ENCODE measurements around the gene LY86.
"Not testable (repeated sequence)": the region's sequence is repeated elsewhere in the genome, so short reads cannot be mapped to it uniquely, and the experiment has no call there.

Gene LY86

DNA sequence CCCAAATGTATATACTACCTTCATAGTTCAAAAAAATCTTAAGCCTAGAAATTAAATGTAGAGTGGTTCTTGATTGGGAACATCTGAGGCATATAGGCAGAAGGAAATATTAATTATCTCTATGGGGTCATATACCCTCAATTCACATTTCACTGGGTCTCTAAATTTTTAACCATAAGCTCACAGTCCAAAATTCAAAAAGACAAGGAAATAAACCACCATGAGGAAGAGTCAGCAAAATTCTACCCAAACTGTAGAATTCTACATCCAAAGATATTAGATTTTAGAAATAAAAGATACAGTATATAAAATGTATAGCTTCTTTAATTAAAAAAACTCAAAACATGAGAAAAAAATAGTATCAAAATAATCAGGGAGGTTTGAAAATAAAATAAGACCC is 15.5 kb downstream of the LY86 start:
- no peak for DNase-seq (ENCODE audit: low read depth)
- TF ChIP-seq, protein P1, sequence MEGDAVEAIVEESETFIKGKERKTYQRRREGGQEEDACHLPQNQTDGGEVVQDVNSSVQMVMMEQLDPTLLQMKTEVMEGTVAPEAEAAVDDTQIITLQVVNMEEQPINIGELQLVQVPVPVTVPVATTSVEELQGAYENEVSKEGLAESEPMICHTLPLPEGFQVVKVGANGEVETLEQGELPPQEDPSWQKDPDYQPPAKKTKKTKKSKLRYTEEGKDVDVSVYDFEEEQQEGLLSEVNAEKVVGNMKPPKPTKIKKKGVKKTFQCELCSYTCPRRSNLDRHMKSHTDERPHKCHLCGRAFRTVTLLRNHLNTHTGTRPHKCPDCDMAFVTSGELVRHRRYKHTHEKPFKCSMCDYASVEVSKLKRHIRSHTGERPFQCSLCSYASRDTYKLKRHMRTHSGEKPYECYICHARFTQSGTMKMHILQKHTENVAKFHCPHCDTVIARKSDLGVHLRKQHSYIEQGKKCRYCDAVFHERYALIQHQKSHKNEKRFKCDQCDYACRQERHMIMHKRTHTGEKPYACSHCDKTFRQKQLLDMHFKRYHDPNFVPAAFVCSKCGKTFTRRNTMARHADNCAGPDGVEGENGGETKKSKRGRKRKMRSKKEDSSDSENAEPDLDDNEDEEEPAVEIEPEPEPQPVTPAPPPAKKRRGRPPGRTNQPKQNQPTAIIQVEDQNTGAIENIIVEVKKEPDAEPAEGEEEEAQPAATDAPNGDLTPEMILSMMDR (conservative IDR thresholded peaks at IDR 0.05; ENCODE audit: low read depth, low read length), result no peak
- no peak overlapping the region for H3K4me3 ChIP-seq (ENCODE audit: low read length)

DNA sequence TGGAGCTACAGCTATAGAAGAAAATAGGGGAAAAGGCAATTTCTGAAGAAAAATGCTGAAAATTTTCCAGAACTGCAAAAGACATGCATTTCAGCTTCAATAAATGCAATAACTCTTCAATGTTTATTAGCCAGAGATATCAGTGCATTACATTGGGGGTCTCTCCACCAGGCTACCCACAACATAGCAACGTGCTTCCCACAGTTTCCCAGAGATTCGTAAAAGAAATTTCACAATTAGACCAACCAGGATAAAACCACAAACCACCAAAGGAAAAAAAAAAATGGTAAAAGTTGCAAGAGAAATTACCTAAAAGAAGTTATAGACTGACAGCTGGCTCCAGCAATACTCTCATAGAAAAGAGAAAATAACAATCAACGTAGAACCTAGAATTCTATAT is 16.0 kb downstream of the LY86 start:
- TF ChIP-seq, protein P1 (conservative IDR thresholded peaks at IDR 0.05; ENCODE audit: low read depth, low read length), result no peak
- DNase-seq (ENCODE audit: low read depth), result no peak
- H3K4me3 ChIP-seq (ENCODE audit: low read length), result no peak overlapping the region

DNA sequence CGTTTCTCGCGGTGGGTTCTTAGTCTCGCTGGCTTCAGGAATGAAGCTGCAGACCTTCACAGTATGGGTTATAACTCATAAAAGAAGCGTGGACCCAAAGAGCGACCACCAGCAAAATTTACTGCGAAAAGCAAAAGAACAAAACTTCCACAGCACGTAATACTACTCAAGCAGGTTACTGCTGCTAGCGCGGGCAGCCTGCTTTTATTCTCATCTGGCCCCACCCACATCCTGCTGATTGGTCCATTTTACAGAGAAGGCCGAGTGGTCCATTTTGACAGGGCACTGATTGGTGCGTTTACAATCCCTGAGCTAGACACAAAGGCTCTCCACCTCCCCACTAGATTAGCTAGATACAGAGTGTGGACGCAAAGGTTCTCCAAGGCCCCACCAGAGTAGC is 17.4 kb downstream of the LY86 start:
- H3K4me3 ChIP-seq (ENCODE audit: low read length), result no peak overlapping the region
- TF ChIP-seq, protein P1 (conservative IDR thresholded peaks at IDR 0.05; ENCODE audit: low read depth, low read length), result no peak
- no peak for DNase-seq (ENCODE audit: low read depth)

DNA sequence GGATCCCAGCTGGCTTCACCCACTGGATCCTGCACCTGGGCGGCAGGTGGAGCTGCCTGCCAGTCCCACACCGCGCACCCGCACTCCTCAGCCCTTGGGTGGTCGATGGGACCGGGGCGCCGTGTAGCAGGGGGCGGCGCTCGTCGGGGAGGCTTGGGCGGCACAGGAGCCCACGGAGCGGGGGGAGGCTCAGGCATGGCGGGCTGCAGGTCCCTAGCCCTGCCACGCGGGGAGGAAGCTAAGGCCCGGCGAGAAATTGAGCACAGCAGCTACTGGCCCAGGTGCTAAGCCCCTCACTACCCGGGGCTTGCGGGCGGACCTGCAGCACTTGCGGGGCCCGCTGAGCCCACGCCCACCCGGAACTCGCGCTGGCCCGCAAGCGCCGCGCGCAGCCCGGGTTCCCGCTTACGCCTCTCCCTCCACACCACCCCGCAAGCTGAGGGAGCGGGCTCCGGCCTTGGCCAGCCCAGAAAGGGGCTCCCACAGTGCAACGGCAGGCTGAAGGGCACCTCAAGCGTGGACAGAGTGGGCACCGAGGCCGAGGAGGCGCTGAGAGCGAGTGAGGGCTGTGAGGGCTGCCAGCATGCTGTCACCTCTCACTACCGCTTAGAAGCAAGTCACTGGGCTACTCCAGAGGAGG is 18.0 kb downstream of the LY86 start:
- not testable (repeated sequence) for DNase-seq (ENCODE audit: low read depth); H3K4me3 ChIP-seq (ENCODE audit: low read length)

DNA sequence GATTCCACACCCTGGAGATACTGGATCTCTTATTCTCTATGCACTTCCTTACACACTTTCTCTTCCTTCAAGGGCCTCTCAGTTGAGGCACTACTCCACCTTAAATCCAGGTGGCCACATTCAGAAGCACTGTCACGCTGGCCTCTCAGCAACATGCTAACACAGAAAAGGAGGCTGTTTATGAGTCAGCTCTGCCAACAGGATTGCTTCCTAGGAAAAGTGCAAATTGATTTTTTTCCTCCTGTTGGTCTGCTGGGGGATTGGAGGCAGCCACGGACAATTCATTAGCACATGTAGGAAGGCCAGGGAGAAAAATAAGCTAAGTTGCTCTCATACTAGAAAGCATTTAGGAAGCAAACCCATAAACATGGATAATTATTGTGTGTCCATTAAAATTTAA is 20.9 kb downstream of the LY86 start:
- TF ChIP-seq, protein P1 (conservative IDR thresholded peaks at IDR 0.05; ENCODE audit: low read depth, low read length), result no peak
- DNase-seq (ENCODE audit: low read depth), result no peak
- H3K4me3 ChIP-seq (ENCODE audit: low read length), result no peak overlapping the region

DNA sequence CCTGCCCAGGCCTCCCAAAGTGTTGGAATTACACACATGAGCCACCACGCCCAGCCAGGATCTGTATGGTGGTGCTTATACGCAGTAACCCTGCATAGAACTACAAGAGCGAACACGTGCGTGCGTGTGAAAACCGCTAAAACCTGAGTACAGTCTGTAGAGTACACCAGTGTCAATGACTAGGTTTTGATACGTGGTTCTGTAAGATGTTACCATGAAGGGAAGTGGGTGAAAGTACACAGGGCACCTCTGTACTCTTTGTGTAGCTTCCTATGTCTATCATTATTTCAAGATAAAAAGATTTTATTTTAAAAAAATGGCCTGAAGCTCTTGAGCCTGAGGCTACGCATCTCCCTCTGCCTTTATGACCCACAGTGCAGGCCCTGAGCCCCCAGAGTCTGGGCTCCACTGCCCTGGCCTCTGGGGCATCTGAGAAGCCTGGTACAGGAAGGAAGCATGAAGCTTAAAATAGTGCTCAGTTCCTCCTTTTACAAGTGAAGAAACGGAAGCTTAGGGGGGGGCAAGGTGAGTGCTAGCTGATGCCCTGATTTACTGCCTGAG is 21.6 kb downstream of the LY86 start:
- TF ChIP-seq, protein P1 (conservative IDR thresholded peaks at IDR 0.05; ENCODE audit: low read depth, low read length), result no peak
- no peak for DNase-seq (ENCODE audit: low read depth)
- H3K4me3 ChIP-seq (ENCODE audit: low read length), result no peak overlapping the region

DNA sequence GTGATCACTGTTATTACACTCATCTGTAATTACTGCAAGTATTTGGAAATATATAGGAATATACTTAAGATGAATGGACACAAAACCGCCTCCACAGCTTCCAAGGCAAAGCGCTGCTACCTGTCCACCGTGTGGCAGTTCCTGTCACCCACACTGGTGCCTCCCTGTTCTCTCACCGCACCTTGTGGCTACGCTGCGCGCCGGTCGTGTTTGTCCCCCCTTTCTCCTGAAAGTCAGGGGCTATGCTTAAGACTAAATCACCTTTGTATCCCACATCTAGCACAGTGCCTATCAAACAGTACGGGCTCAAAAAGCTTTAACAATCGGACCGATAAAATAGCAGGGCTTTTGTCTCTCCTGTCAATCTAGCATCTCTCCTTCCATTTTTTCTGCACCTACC is 23.0 kb downstream of the LY86 start:
- no peak for DNase-seq (ENCODE audit: low read depth)
- TF ChIP-seq, protein P1 (conservative IDR thresholded peaks at IDR 0.05; ENCODE audit: low read depth, low read length), result no peak
- no peak overlapping the region for H3K4me3 ChIP-seq (ENCODE audit: low read length)

Measured in retinal pigment epithelial cell (primary cell).